Measurements from ENCODE around the gene DUSP23. TPM values are rescaled to one million over a fixed set of nuclear protein-coding genes. Genes with fewer than 3 reads are reported as not detected.

DUSP23 gene
- total RNA-seq, 4 donors from 2014 or later = 93.1 to 108 (median 98.6) TPM

DNA sequence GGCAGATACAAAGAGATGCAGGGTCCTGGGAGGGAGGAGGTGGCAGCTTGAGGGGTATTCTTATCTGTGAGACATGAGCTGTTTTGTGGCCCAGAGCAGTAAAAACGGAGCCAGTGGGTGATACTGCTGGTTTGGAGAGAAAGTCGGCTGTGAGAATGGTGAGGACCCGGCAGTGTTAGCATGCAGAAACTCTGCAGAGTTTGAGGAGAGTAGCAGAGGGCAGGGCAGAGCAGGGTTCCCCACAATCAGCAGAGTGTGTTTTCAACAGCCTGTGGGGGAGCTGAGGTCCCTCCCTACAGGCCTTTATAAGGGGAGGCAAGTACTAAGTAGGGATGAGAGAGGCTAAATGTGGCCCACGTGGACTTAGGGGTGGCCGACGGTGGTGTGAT, 46.3 kb downstream of the DUSP23 start:
- TF ChIP-seq, protein P1, sequence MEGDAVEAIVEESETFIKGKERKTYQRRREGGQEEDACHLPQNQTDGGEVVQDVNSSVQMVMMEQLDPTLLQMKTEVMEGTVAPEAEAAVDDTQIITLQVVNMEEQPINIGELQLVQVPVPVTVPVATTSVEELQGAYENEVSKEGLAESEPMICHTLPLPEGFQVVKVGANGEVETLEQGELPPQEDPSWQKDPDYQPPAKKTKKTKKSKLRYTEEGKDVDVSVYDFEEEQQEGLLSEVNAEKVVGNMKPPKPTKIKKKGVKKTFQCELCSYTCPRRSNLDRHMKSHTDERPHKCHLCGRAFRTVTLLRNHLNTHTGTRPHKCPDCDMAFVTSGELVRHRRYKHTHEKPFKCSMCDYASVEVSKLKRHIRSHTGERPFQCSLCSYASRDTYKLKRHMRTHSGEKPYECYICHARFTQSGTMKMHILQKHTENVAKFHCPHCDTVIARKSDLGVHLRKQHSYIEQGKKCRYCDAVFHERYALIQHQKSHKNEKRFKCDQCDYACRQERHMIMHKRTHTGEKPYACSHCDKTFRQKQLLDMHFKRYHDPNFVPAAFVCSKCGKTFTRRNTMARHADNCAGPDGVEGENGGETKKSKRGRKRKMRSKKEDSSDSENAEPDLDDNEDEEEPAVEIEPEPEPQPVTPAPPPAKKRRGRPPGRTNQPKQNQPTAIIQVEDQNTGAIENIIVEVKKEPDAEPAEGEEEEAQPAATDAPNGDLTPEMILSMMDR (IDR thresholded peaks at IDR 0.05) = no peak
- DNase-seq (ENCODE audit: low spot score) = no peak
- ATAC-seq (ENCODE audit: low FRiP score) = no peak

DNA sequence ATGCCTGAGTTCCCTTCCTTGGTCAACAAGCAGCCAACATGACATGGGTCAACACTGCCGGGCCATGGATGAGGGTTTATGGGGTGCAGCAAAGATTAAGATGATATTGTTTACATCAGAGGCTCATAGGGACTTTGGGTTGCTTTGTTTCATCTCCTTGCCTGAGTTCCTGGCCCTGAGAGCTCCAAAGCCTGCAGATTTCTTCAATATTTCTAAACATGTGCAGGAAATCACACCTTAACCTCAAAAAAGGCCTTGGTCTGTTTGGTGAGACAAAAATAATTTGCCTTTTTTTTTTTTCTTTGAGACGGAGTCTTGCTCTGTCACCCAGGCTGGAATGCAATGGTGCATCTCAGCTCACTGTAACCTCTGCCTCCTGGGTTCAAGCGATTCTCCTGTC, 46.8 kb downstream of the DUSP23 start:
- ATAC-seq (ENCODE audit: low FRiP score) (no peak), DNase-seq (ENCODE audit: low spot score) (no peak)
- TF ChIP-seq, protein P1 (IDR thresholded peaks at IDR 0.05) = no peak

DNA sequence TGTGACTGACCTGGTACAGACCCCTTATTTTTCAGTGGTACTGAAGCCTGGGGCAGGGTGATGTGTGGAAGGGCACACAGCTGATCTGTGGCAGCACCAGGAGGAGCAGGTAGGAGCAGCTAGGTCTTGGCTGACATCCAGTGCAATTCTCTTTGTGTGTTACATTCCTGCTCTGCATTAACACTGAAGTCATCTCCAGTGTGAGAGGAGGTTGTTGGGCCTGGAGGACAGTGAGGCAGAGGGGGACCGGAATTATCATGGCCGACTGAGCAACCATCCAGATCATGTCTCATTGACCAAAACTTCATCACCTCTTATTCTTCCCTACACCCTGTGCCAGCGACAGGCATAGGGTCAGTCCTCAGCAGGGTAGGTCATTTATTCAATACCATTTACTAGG, 47.4 kb downstream of the DUSP23 start:
- ATAC-seq (ENCODE audit: low FRiP score) = no peak
- no peak for DNase-seq (ENCODE audit: low spot score)
- TF ChIP-seq, protein P1 (IDR thresholded peaks at IDR 0.05) = no peak

DNA sequence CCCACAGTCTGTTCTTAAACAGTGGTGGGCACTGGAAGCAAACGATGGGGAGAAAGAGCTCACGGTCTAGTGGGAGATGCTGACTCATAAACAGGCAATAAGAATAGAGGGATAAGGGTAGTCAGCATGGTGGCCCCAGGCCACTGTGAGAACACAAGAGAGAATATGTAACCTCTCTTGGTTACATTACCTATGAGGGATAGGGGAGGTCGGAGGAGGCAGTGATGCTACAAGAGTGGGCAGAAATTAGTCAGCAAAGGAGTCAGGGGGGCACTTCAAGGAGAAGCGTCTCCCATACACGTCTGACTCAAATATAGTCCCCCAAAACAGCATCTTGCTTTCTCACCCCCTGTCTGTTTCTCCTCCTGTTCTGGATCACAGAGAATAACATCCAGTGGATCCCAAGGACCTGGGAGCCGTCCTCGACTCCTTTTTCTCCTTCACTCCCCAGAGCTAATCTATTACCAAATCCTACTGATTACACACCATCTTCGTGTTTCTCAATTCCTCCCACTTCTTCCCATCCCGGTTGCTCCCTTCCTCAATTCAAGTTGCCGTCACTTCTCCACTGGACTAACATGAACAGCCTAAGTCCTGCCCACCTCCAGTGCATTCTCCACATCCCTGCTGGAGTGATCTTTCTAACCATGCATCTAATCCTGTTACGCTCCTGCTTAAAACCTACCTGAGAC, 48.0 kb downstream of the DUSP23 start:
- no peak for ATAC-seq (ENCODE audit: low FRiP score)
- TF ChIP-seq, protein P1 (IDR thresholded peaks at IDR 0.05) = no peak

DNA sequence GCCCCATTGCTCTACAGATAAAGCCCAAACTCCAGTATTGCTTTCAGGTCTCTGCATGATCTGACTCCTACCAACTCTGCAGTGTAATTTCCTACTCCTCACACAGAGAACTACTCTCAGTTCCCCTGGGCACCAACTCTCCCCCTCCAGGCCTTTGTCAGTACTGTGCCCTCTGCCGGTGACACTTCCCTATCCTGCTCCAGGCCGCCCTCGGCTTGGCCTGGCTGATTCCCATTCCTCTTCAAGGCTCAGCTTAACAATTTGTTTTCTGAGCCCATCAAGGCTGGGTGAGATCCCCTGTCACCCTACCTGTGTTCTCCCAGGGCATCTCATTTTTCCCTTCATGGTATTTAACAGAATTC, 48.5 kb downstream of the DUSP23 start:
- ATAC-seq (ENCODE audit: low FRiP score) (no peak), DNase-seq (ENCODE audit: low spot score) (no peak)
- TF ChIP-seq, protein P1 (IDR thresholded peaks at IDR 0.05) = no peak

More for the DNA sequence above, 48.0 kb downstream of the DUSP23 start:
- no peak for DNase-seq (ENCODE audit: low spot score)

DNA sequence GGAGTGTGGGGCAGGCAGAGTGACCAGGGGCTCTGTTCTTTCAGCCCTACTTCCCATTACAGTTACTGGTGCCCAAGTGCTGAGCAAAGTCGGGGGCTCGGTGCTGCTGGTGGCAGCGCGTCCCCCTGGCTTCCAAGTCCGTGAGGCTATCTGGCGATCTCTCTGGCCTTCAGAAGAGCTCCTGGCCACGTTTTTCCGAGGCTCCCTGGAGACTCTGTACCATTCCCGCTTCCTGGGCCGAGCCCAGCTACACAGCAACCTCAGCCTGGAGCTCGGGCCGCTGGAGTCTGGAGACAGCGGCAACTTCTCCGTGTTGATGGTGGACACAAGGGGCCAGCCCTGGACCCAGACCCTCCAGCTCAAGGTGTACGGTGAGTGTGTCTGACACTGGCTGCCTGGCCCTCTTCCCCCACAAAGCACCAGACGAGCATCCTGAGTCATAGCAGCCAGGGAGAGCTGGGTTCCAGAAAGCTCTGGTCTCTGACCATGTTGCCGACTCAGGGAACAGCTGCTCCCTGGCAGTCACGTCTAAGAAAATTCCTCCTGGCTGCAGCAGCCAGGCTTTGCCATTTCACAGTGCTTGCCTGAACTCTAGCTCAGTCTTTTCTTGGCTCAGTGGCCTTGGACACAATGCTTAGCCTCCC, 49.2 kb downstream of the DUSP23 start:
- TF ChIP-seq, protein P1 (IDR thresholded peaks at IDR 0.05) = no peak
- no peak for DNase-seq (ENCODE audit: low spot score)
- ATAC-seq (ENCODE audit: low FRiP score) = no peak

DNA sequence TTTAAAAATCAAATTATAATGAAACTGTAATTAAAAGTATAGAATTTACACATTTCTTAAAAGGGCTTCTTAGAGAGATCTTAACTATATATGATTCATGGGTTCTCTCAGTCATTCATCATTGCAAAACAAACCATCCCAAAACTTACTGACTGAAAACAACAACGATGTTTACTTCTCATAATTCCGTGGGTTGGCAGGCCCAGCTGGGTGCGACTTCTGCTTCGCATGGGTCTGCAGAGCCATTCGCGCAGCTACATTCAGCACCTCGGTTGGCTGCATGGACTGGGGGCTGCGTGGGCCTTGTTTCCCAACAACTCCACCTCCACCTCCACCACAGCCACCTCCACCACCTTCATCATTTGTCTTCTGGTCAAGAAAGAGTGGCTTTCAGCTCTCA, 50.0 kb downstream of the DUSP23 start:
- ATAC-seq (ENCODE audit: low FRiP score) (no peak), DNase-seq (ENCODE audit: low spot score) (no peak)
- TF ChIP-seq, protein P1 (IDR thresholded peaks at IDR 0.05) = no peak

Measured in omental fat pad (tissue), 4 donors.